Measurements from ENCODE around the gene MRPS31.

- TF ChIP-seq FOXP1 (CRISPR knock-in tag; IDR thresholded peaks at IDR 0.05; ENCODE audit: borderline replicate concordance), result no peak
- TF ChIP-seq CTCF (IDR thresholded peaks at IDR 0.05), result no peak
- TF ChIP-seq NFYB (CRISPR knock-in tag; conservative IDR thresholded peaks at IDR 0.05; ENCODE audit: low read depth), result no peak
- no peak for TF ChIP-seq ATF1 (CRISPR knock-in tag; IDR thresholded peaks at IDR 0.05)
- TF ChIP-seq ZNF121 (CRISPR knock-in tag; IDR thresholded peaks at IDR 0.05), result no peak
- no peak for TF ChIP-seq AR (CRISPR knock-in tag; IDR thresholded peaks at IDR 0.05)
Observed at GRCh38 chr13:40818926-40819325, 47.9 kb upstream of the MRPS31 start.

Measured in WTC11 (cell line).